Sigmoid colon (tissue), 4 donors: ENCODE data around the gene SPEM3.

Source experiments
- EP300 ChIP-seq, 4 donors: sonication (generic); formaldehyde crosslinking; IDR thresholded peaks; one replicate each; pipeline ENCODE4 v1.6.1; 2017; ENCODE audit warnings: antibody characterized with exemption in 4 of 4
- TF ChIP-seq, protein P1 (sequence below), 4 experiments: fragments of 450-650 bp in 3 of 4; fragments of 200-600 bp in 1 of 4; IDR thresholded peaks; one replicate each; pipeline ENCODE4 v1.5.1; 2016 to 2019; ENCODE audit warnings: antibody characterized with exemption in 4 of 4, mild to moderate bottlenecking in 3 of 4, moderate library complexity in 2 of 4

GRCh38 chr17:7398612-7399011, 30.0 kb upstream of the SPEM3 start:
- no peak for TF ChIP-seq EP300 (IDR thresholded peaks at IDR 0.05)
- TF ChIP-seq, protein P1, sequence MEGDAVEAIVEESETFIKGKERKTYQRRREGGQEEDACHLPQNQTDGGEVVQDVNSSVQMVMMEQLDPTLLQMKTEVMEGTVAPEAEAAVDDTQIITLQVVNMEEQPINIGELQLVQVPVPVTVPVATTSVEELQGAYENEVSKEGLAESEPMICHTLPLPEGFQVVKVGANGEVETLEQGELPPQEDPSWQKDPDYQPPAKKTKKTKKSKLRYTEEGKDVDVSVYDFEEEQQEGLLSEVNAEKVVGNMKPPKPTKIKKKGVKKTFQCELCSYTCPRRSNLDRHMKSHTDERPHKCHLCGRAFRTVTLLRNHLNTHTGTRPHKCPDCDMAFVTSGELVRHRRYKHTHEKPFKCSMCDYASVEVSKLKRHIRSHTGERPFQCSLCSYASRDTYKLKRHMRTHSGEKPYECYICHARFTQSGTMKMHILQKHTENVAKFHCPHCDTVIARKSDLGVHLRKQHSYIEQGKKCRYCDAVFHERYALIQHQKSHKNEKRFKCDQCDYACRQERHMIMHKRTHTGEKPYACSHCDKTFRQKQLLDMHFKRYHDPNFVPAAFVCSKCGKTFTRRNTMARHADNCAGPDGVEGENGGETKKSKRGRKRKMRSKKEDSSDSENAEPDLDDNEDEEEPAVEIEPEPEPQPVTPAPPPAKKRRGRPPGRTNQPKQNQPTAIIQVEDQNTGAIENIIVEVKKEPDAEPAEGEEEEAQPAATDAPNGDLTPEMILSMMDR (IDR thresholded peaks at IDR 0.05), result no peak
